GM19238 (cell line): ENCODE results near the gene CELF5.
A peak's percentile ranks its signal among the peaks of the same experiment; 100 is the strongest.
"Not testable (repeated sequence)": the region's sequence is repeated elsewhere in the genome, so short reads cannot be mapped to it uniquely, and the experiment has no call there.

Source experiments
- DNase-seq: peaks from one replicate; pipeline ENCODE4 v3.0.0; 2011; ENCODE audit warnings: low spot score; ENCODE audit not compliant: insufficient read length

Gene CELF5

GRCh38 chr19:3207461-3208242 is 16.8 kb upstream of the CELF5 start:
- no peak for DNase-seq

GRCh38 chr19:3208317-3209207 is 15.9 kb upstream of the CELF5 start:
- DNase-seq: no peak

- peak; percentile 85 for DNase-seq
These were observed 14.0 kb upstream of the CELF5 start for GRCh38 chr19:3210347-3211017.

- no peak for DNase-seq
These were observed 13.3 kb upstream of the CELF5 start for GRCh38 chr19:3211191-3211590.

- DNase-seq: no peak
These were observed 11.3 kb upstream of the CELF5 start for GRCh38 chr19:3213159-3213558.

- DNase-seq: no peak
These were observed 7.6 kb upstream of the CELF5 start for GRCh38 chr19:3216874-3217273.

GRCh38 chr19:3220576-3220975 is 3.9 kb upstream of the CELF5 start:
- DNase-seq: no peak

GRCh38 chr19:3221576-3221975 is 2.9 kb upstream of the CELF5 start:
- not testable (repeated sequence) for DNase-seq

- no peak for DNase-seq
These were observed 1.8 kb upstream of the CELF5 start for GRCh38 chr19:3222709-3223108.

- DNase-seq: no peak
These were observed 666 bp downstream of the CELF5 start for GRCh38 chr19:3225169-3225485.

GRCh38 chr19:3225677-3226093 is 1.2 kb downstream of the CELF5 start:
- no peak for DNase-seq

- DNase-seq: no peak
These were observed 2.7 kb downstream of the CELF5 start for GRCh38 chr19:3227054-3227626.

- no peak for DNase-seq
These were observed 4.9 kb downstream of the CELF5 start for GRCh38 chr19:3229346-3229743.

GRCh38 chr19:3229888-3230496 is 5.5 kb downstream of the CELF5 start:
- DNase-seq: no peak

- DNase-seq: no peak
These were observed 6.8 kb downstream of the CELF5 start for GRCh38 chr19:3231288-3231687.

GRCh38 chr19:3233116-3233515 is 8.7 kb downstream of the CELF5 start:
- DNase-seq: no peak

GRCh38 chr19:3233831-3234230 is 9.4 kb downstream of the CELF5 start:
- DNase-seq: no peak

- no peak for DNase-seq
These were observed 10.3 kb downstream of the CELF5 start for GRCh38 chr19:3234800-3235199.

GRCh38 chr19:3235604-3236003 is 11.1 kb downstream of the CELF5 start:
- not testable (repeated sequence) for DNase-seq

- no peak for DNase-seq
These were observed 11.8 kb downstream of the CELF5 start for GRCh38 chr19:3236272-3236671.

- no peak for DNase-seq
These were observed 13.7 kb downstream of the CELF5 start for GRCh38 chr19:3238066-3238561.
